ENCODE measurements around the gene CALN1. TPM values are rescaled to one million over a fixed set of nuclear protein-coding genes. Genes with fewer than 3 reads are reported as not detected.
"Not testable (repeated sequence)": the region's sequence is repeated elsewhere in the genome, so short reads cannot be mapped to it uniquely, and the experiment has no call there.

The CALN1 gene
- not detected for total RNA-seq
- long read RNA-seq: 0 reads

DNA sequence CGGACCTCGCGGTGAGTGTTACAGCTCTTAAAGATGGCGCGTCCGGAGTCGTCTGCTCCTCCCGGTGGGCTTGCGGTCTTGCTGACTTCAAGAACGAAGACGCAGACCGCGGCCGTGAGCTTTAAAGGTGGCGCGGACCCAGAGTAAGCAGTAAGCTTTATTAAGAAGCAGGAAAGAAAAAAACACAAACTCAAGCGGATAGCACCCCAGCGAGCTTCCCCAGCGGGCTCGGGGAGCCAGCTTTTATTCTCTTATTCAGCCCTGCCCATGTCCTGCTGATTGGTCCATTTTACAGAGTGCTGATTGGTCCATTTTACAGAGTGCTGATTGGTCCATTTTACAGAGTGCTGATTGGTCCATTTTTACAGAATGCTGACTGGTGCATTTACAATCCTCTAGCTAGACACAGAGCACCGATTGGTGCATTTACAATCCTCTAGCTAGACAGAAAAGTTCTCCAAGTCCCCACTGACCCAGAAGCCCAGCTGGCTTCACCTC lies at the start of gene CALN1:
CALN1 (minus strand) TSS at position 218 of the 498 bp plus-strand sequence.
- peak; percentile 60 for DNase-seq (ENCODE audit: low spot score)
- intact Hi-C loops (cut with DNase I): not testable (repeated sequence)

DNA sequence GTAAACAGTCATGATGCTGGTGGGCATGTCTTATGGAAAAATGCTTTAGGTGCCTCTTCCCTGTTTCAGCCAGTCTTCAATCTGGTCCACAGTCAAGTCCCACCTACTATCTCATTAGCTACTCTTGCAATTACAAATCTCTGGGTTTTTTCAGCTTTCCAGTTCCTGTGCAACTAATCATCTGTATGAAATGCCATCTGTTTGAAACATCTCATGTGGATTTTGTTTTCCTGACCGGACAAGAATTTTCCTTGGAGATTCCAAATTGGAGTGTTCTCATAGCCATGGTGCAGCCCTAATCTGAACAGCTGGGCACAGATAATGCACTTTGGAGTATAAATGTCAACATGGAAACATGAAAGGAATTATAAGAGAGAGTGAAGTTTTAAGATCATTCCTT lies 41.3 kb upstream of the CALN1 start:
- DNase-seq (ENCODE audit: low spot score): no peak
- intact Hi-C loops (cut with DNase I): no loop called here

DNA sequence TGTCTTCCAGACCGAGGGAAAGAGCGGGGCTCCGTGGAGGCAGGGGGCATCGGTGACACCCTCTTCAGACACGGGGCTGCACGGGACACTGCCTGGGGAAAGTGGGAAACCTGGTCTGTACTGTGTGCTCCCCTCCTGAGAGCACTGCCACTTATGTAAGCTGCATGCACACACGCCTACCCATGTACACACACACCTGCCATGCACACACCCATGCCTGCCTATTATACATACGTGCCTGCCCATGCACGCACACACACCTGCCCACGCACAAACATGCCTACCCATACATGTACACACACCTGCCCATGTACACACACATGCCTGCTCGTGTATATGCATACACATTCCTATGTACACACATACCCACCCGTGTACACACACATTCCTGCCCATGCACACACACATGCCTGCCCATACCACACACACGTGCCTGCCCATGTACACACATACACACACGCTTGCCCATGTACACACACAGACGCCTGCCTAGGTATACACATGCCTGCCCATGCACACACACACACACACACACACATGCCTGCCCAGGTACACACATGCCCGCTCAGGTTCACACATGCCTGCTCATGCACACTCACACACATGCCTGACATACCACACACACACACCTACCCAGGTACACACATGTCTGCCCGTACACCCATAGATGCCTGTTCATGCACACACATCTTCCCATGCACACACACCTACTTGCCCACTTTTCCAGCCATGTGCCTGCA lies 35.5 kb upstream of the CALN1 start:
- intact Hi-C loops (cut with DNase I): no loop called here
- DNase-seq (ENCODE audit: low spot score): no peak

DNA sequence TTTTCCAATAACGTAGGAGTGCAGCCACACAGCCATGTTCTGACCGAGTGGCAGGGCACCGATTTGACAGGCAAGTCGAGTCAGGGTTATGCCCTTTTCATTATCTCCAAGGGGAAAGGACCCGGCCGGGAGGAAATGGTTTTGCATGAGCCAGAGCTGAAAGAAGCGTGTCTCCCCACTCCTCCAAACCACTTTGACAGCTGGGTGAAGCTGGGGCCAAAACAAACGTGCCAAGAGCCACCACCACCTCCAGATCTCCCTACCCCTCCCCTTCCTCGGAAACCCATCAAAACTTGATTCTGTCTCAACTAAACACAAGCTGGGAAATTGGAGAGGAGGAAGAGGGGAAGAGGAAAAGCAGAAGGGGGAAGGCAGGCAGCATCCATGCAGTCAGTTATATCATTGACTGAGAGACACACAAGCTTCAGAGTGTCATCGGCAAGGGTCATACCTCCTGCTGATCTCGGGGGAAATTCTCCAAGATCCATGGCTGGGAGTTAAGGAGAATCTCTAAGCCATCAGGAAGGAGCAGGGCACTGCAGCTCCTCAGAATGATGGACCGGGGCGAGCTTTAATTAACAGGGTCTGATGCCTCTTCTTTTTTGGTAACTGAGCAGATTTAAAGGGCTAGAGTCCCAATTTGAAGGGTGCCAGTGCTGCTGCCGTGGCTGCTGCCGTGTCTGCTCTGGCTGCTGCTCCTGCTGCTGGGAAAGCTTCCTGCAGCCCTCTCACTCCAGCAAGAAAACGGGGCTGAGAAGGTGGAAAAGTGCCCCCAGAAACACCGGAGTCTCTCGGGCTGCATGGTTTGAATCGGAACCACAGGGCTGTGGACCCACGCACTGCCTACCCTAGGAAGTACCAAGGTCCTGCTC lies 34.7 kb upstream of the CALN1 start:
- intact Hi-C loops (cut with DNase I): no loop called here

DNA sequence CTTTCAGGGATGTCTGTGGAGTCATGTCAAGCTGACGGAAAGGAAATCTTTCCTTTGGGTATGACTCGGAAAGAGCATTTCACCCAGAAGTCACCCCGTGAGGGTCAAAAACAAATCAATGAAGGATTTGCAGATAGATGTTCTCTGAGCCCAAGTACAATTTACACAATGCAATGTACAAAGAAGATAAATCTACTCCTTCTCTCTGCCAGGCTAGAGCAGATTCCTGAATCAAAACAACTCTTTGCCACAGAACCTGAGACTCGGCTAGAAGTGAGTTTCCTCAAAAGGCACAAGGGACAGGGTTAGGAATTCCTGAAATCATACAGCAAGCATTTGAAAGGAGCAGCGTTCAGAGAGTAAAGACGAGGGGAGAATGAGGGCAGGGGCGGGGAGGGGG lies 34.0 kb upstream of the CALN1 start:
- DNase-seq (ENCODE audit: low spot score): no peak
- intact Hi-C loops (cut with DNase I): no loop called here

More for the DNA sequence above, 34.7 kb upstream of the CALN1 start:
- DNase-seq (ENCODE audit: low spot score): no peak

DNA sequence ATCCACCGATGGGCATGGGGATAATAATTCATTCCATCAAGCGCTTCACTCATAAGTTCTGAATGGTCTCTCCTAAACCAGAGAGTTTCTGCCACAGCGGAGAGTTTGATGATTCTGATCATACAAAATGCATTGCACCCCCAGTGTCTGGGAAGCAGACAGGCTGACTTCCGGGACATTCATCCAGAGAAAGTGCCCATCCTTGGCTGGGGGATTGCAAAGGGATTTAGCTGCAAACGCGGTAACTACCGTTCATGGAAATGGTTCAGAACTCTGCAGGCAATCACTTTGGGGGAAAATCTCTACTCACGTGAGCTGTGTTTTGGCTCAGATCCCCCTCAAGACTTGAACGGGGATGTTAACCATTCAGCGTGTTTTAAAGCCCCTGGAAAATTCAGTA lies 33.4 kb upstream of the CALN1 start:
- intact Hi-C loops (cut with DNase I): no loop called here
- DNase-seq (ENCODE audit: low spot score): no peak

DNA sequence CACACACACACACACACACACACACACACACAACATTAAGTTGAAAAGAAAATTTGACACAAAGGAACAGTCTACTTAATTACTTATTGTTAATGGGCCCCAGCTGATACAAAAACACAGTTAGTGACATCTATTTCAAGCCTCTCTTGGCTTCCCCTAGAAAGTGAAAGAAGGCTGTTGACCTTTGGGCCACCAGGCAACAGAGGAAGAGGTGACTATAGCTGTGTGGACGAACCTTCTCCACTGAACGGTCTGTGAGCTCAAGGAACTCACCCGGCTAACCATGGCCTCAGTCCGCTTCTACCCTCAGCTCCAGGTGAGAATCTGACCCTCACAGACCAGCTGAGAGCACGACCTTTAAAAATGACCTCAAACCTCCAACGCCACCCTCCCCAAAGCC lies 32.9 kb upstream of the CALN1 start:
- intact Hi-C loops (cut with DNase I): no loop called here

DNA sequence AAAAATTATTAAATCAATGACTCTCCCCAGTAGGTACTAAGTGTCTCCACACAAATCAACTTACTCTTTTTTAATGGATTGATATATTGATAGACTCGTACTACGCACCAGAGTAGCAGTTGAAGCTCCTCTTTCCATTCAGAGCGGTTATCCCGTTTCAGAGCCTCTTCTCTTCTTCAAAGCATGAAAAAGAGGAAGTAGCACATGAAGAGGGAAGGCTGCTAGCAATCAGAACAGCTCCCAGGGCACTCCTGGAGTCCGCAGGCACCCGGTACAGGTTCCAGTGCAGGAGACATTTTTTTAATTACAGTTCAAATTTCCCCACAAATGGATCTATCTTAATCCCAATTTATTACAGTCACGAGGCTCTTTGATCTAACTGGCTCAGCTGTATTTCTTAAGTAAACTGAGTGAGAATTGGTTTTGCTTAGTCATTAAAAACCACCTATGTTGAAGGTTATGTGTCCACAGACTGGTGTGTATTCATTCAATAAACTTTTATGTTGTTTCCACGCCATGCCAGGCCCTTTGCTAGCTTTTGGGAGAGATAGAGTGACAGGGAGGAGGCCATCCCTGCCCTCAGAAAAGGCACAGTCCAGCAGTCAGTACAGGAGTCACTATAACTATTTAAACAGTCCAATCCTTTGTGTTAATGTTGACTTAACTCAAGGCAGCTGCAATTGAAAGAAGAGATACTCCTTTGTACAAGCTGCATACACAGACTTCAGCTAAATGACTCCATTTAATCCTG lies 32.1 kb upstream of the CALN1 start:
- intact Hi-C loops (cut with DNase I): no loop called here
- DNase-seq (ENCODE audit: low spot score): no peak

More for the DNA sequence above, 32.9 kb upstream of the CALN1 start:
- no peak for DNase-seq (ENCODE audit: low spot score)

DNA sequence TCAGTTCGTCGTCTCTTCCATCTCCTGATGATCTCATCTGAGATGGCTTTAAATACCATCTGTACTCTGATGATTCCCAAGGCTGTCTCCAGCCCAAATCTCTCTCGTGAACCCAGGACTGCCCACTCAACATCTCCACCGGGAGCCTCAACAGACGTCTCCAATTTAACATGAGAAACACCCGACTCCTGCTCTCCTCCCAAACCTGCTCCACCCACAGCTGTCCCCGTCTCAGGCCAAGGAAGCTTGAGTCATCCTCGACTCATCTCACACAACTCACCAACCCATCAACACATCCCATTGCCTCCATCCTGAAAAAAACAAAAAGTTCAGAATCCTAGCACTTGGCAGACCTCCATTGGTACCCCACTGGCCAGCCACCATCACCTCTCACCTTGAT lies 29.7 kb upstream of the CALN1 start:
- intact Hi-C loops (cut with DNase I): no loop called here
- DNase-seq (ENCODE audit: low spot score): no peak

DNA sequence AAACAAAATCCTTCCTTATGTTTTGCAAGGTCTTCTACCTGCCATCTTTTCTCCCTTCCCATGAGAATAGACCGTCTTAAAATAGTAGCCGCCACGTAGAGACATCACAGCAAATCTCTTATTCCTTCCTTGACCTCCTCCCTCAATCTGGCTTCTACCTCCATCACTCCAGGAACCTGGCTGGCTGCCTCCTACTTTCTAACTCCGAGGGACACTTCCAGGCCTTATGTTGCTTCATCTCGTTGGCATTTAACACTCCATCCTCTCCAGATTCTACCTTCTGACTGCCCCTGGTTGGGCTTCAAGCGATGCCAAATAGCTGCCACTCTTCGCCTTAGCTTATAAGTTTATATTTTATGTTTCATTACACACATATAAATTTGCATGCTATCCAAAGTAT lies 26.4 kb upstream of the CALN1 start:
- no peak for DNase-seq (ENCODE audit: low spot score)
- intact Hi-C loops (cut with DNase I): no loop called here

DNA sequence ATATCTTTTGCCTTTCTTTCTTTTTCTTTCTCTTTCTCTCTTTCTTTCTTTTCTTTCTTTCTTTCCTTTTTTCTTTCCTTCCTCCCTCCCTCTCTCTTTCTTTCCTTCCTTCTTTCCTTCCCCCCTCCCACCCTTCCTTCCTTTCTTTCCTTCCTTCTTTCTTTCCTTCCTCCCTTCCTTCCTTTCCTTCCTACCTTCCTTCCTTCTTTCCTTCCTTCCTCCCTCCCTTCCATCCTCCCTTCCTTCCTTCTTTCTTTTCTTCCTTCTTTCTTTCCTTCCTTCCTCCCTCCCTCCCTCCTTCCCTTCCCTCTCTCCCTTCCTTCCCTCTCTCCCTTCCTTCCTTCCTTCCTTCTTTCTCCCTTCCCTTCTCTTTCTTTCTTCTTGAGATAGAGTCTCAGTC lies 25.5 kb upstream of the CALN1 start:
- no peak for DNase-seq (ENCODE audit: low spot score)
- intact Hi-C loops (cut with DNase I): no loop called here

DNA sequence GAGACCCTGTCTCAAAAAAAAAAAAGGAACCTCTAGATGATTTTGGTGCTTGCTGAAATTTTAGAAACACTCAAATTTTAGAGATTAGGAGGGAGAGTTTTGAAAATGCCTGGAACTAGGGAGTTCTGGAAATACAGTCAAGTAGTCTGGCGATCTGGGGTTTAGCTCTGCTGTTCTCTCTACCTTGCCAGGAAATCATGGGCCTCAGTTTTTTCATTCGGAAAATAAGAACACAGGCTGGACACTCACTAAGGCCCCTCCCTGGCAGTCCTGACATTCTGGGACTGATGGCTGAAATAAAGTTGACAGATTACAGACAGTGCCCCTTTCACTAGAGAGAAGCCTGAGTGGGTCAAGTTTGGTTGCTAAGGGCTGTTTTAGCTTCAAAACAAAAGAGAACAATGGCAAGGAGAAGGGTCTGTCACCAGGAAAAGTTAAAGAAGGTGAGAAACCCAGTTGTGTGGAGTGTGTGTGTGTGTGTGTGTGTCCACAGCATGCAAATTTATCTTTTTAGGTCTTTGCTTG lies 25.0 kb upstream of the CALN1 start:
- no peak for DNase-seq (ENCODE audit: low spot score)
- intact Hi-C loops (cut with DNase I): no loop called here

DNA sequence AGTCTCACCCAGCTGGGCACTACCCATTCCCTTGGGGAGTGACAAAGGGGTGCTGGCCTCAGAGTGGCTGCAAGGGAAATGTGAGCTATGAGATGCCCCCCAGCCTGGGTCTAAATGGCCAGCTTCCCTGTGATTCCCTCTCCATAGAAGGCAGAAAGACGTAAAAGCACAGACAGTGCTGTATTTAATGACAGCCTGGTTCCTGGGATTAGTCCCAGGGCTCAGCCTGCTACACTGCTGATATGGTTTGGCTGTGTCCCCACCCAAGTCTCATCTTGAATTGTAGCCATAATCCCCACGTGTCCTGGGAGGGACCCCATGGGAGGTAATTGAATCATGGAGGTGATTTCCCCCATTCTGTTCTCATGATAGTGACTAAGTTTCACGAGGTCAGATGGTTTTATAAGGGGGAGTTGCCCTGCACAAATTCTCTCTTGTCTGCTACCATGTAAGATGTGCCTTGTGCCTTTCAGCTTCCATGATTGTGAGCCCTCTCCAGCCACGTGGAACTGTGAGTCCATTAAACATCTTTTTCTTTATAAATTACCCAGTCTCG lies 23.9 kb upstream of the CALN1 start:
- no peak for DNase-seq (ENCODE audit: low spot score)
- intact Hi-C loops (cut with DNase I): no loop called here

DNA sequence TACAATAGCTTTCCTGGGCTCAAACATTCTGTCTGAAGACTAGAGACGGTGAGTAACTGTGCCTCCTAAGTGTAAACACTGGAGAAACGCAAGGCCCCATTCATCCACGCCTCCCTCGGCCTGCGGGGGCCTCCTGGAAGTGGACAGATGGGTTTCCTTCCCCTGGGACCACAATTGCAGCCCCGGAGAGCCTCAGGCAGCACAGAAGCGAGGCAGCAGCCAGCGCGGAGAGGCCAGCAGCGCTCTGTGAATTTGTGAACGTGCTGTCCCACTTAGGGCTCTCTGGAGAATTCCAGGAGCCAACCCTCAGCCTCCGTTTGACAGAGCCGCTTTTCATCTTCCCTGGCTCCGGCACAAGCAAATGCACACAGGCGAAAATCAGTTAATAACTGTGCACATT lies 23.2 kb upstream of the CALN1 start:
- intact Hi-C loops (cut with DNase I): no loop called here
- no peak for DNase-seq (ENCODE audit: low spot score)

DNA sequence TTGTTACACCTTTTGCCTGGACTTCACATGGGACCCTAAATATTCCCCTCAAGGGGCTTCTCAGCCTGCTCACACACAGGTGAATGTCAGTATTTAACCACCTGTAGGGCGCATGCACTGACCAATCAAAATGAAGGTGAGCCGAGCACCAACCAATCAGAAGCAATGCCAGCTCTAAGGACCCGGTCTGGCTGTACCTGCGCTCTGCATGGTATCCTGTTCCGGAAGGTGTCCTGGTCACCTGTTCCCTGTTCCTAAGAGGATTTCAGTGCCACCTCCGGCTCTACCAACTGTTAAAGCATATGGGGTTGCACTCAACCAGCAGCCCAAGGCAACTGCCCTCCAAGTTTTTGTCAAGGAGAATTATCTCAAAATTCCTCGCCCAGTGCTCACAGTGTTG lies 18.4 kb upstream of the CALN1 start:
- intact Hi-C loops (cut with DNase I): no loop called here
- DNase-seq (ENCODE audit: low spot score): no peak

DNA sequence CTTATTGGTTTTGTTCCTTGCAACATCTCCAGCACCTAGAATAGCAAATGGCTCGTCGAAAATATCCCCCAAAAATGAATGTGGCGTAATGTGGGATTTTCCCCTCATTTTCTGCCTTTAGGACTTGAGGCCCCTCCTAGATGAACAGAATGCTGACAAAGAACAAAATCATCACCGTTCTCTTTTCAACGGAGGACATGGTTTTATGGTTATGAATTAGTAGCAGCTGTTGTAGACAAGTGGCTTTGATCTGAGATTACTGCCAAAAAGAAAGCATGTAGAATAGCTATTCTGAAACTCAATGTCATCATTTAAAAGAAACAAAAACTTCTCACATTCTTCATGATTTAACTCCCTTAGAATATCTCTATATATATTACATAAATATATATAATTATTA lies 17.2 kb upstream of the CALN1 start:
- intact Hi-C loops (cut with DNase I): no loop called here

DNA sequence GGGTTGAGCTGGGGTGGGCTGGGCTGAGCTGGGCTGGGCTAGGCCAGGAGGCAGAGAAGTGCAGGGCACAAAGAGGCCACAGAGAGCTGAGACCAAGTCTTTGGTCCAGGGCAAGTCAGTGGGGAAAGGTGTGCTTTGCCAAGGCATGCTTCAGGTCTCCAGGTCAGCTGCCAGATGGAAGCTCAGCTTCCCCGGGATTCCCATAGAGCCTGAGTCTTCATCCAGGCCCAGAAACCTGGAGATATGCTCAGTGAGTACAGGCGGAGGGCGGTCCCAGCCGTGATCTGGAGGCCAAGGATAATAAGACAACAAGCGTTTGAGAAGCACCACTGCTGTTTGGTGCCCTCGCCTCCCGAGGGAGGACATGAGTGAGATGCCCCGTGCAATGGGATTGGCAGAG lies 4.7 kb upstream of the CALN1 start:
- intact Hi-C loops (cut with DNase I): no loop called here

More for the DNA sequence above, 17.2 kb upstream of the CALN1 start:
- no peak for DNase-seq (ENCODE audit: low spot score)

DNA sequence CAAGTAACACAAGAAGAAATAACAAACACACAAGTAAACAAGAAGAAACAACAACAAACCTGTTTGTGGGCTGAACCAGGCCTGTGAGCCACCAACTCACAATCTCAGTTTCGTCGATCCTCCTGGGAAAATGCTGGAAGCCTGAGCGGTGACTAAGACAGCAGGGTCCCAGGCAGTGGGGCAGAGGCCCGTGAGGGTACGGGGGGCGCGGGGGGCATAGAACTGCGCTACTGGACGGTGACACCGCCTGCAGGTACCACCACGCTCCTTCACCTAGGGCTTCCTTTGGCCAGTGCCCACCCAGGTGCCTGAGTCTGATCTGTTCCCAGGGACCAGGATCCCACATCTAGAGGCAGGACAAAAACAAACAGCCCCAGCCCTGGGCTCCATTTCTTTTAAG lies 3.4 kb upstream of the CALN1 start:
- intact Hi-C loops (cut with DNase I): no loop called here
- no peak for DNase-seq (ENCODE audit: low spot score)

More for the DNA sequence above, 4.7 kb upstream of the CALN1 start:
- no peak for DNase-seq (ENCODE audit: low spot score)

DNA sequence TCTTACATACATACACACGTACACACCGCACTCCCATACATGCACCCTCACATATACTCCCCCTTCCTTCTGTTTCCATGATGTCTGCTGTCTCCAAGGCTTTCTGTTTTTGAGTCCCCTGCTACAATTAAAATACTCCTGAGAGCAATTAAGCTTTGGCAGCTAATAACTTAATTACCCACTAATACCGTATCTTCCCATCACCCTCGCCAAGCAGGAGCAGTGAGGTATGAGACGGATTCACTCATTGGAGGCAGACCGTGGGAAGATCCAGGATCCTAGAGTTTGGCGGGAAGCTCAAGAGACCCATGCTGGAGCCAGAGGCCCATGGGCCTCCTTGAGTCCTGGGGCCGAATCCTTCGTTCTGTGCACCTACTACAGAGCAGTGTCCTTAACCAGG lies 1.7 kb upstream of the CALN1 start:
- DNase-seq (ENCODE audit: low spot score): no peak
- intact Hi-C loops (cut with DNase I): no loop called here

DNA sequence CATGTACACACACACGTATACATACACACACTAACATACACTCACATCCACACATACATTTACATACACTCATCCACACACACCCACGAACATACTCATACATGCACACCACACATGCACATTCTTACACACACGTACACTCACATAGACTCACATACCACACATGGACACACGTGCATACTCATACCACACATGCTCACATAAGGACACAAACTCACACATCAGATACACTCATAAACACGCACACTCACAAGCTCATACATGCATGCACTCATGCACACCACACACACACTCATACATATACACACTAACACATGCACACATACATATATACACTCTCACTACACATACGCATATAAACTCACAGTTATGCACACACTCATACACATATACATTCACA lies 1.2 kb upstream of the CALN1 start:
- intact Hi-C loops (cut with DNase I): no loop called here
- peak; percentile 10 for DNase-seq (ENCODE audit: low spot score)
